ENCODE results near the gene CDKL5.

DNA sequence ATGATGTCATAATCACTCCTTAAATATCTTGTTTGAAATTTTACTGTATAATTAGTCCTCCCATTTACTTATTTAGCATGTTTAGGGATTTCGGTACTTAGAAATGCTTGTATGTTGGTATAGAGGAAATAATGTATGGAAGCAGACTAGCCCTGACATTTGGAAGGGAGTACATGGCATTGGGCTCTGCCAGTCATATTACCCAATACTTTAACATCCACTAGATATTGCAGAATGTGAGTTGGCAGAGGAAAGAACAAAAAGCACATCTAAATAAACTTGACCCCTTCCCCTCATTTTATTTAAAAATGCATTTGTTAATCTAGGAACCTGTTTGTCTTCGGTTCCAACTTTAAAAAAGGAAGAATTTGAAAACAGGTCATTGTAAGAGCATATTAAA is 168.7 kb downstream of the CDKL5 start:
- TF ChIP-seq POLR2A (IDR thresholded peaks at IDR 0.05; ENCODE audit: low read length) (no peak), GATA1 (IDR thresholded peaks at IDR 0.05; ENCODE audit: low read depth, low read length) (no peak)
